OCI-M2 (cell line): ENCODE measurements around the gene KCTD10.

Experiments
- DNase-seq: peaks from one replicate; lab custom pipeline; 2025; ENCODE audit not compliant: unreplicated experiment; lab: John Stamatoyannopoulos, UW

The KCTD10 gene

DNA sequence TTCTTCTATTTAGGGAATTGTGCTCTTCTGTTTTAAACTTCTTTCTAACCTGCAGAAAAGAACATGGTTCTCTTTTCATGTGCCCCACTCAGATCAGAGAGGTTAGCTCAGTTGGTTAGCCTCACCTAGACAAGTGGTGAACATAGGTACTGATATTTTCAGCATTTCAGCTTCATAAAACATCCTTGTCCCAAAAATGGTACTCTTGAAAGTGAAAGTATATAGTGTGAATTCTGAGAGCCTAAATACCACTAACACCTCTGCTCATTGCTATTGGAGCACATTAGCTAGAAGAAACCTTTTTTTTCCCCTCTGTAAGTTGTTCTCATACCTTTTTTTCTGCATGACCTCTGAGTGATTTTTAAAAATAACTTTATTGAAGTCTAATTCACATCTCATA, 17.9 kb upstream of the KCTD10 start:
- DNase-seq: no peak

- no peak for DNase-seq
Measured at GRCh38 chr12:109494348-109494881, 17.3 kb upstream of the KCTD10 start.

DNA sequence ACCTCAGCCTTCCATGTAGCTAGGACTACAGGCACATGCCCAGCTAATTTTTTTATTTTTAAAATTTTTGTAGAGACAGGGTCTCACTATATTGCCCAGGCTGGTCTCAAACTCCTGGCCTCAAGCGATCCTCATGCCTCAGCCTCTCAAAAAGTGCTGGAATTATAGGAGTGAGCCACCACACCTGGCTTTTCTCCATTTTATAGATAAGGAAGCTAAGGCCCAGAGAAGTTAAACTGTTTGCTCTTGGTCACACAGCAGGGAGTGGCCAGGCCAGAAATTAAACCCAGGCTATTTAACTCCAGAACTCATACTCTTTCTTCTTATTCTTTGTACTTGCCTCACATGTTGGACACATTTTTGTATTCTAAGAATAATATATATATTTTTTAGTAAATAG, 16.8 kb upstream of the KCTD10 start:
- DNase-seq: no peak

- no peak for DNase-seq
Measured at GRCh38 chr12:109493090-109493489, 16.0 kb upstream of the KCTD10 start.

GRCh38 chr12:109492371-109492770, 15.3 kb upstream of the KCTD10 start:
- DNase-seq: no peak

DNA sequence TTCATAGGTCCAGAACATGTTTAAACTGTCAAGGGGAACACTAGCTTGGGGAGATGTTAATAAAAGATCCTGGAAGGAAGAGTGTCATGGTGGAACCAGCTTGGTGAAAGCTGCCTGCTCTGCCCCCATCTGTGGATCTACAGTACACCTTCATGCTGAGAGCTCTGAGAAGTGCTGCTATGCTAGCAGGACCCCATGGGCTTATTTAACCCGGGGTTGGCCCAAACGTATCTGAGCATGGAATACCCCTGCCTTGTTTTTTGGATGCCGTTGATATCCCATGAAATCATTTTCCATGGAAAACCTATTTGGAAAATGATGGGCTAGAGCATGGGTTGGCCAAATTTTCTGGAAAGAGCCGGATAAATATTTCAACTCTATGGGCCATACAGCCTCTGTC, 14.6 kb upstream of the KCTD10 start:
- no peak for DNase-seq

DNA sequence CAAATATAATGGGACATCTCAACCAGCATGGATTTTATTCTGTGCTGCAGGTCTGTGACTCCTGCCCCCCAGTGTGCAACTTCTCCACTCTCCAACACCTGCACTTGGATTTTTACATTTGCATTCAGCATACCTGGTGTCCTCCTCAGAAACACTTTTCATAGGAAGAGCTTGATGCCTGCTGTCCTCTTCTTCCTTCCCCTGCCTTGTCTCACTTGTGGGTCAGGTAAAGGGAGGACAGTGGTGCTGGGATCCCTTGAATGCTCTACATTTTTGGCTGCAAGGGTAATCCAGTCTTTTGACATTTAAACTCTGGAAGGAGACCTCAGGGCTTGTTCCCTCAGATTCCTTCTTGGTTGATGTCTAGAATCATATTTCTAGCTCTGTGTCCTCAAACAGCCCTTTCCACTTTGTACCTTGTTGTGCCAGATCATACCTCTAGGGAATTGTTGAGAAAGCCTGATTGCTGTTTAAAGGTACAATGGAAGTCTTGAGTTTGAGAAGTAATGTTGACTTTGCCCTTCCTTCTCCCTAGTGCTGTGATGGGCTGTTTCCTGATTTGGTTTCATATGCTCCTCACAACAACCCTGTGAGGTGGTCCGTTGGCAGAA, 13.0 kb upstream of the KCTD10 start:
- DNase-seq: no peak

DNA sequence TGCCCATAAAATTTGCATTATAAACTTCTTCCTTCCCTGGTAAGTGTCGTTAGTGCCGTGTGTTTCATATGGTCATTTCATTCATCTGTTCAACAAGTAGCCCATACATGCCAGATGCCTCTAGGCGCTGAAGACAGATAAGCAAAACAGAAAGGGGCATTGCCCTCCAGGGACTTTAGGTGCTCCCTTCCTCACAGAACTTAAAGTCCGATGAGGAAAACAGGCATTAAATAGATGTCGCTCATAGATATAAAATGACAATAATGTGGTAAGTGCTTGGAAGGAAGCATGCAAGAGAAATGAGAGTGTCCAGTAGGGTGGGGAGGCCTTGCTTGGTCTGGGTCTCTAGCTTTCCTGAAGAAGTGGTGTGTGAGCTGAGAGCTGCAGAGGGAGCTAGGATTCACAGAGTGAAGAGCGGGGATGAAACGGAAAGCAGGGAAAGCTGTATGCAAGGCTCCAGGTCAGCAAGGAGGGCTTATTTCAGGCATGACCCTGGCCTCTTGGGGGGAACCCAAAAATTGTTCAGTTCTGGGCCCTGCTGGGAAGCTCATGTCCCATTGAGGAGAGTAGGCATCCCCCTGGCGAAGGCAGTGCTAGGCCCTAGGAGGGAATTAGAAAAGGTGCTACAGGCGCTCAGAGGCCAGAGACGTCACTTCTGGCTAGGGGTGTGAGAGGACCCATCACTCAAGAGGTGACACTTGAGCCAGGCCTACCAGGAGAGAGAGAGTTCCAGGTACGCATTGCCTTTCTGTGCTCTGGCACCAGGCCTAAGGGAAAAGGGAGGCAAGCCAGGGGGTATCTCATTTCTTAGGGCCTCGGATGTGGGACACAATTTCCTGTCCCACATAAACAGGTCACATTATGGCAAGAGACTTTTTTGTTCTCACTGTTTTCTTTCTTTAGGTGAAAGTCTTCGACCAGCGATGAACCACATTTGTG, 12.2 kb upstream of the KCTD10 start:
- no peak for DNase-seq

- DNase-seq: no peak
Measured at GRCh38 chr12:109488051-109488665, 11.1 kb upstream of the KCTD10 start.

DNA sequence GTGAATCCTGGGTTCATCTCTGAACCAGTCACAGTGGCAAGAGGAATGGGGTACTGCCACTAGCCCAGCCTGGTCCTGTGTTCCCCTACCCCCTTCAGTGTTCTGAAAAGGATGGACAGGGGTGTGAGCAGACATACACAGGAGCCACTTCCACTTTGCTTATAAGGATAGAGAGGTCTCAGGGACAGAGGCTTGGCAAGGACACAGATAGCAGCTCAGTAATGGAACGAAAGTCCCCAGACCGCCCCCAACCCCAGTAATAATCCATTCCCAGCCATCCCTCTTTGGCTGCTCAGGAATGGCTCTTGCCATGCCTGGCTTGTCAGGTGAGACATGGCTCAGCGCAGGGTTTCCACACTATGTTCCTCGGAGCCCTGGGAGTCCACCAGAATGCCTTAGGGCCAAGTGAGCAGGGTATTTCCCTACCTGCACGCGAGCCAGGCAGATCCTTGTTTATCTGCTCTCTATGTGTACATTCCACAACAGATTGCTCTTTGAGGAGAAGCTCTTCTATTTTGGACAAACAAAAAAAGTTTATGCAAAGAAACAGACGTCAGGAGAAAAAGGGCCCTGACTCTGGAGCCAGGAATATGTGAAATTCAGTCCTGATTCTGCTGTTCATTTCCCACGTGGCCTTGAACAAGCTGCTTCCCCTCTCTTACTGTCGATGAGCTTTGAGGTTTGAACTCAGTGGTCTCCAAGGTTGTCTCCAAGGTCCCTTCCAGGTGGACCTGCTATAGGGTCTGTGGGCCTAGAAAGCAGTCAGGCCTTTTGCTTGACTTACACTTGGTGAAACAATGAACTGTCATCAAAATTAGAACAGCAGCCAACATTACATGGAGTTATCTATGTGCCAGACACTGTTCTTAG, 10.3 kb upstream of the KCTD10 start:
- no peak for DNase-seq

GRCh38 chr12:109485201-109485600, 8.1 kb upstream of the KCTD10 start:
- no peak for DNase-seq

GRCh38 chr12:109483346-109483745, 6.2 kb upstream of the KCTD10 start:
- DNase-seq: no peak

DNA sequence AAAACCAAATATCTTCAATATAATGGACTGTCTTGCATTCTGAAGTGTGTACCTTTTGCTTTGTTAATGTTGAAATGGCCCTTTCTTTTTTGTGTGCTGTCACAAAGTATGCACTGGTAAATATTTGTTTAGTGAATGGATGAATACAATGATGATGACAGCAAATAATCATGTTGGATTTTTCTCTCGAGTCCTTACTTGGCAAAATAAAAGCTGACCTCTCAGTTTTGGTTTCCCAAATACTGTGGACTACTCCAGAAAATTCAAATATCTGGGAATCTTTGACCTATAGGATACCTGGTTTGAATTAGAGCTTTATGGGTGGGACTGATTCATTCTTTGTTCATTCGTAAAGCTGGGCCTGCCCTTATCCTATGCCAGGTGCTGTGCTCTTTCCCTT, 5.8 kb upstream of the KCTD10 start:
- DNase-seq: no peak

DNA sequence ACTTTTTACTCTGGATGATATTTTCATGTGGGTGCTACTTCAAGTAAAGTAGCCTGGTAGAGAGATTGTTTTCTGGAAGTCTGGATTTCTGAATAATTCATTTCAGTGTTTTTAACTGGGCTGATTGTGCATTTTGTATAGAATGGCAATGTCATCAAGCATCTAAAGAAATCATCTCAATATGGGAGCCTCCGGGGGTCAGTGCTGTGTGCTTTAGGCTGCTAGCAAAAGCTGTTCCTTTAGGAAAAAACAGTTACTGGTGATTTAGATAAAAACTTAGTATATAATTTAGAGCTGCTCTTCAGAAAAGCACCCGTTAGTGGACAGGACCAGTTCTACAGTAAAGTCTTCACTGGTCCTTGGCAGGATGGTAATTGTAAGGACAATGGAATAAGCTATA, 5.4 kb upstream of the KCTD10 start:
- no peak for DNase-seq

DNA sequence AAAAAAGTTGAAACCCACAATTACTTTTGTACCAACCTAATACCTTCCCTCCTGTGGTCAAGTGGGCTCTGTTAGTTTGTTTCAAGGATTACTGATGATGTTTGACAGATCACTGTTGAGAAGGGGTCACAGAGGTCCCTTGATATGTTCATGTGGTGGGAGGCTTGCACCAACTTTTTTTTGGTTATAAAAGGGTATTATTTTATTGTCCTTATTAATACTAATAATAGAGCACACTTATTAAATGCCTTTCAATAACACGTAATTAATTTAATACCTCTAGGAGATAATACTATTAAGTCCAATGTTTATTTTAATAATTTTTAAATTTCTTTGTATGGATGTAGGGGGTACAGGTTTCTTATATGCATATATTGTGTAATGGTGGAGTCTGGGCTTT, 4.8 kb upstream of the KCTD10 start:
- no peak for DNase-seq

GRCh38 chr12:109480356-109480755, 3.3 kb upstream of the KCTD10 start:
- DNase-seq: no peak

DNA sequence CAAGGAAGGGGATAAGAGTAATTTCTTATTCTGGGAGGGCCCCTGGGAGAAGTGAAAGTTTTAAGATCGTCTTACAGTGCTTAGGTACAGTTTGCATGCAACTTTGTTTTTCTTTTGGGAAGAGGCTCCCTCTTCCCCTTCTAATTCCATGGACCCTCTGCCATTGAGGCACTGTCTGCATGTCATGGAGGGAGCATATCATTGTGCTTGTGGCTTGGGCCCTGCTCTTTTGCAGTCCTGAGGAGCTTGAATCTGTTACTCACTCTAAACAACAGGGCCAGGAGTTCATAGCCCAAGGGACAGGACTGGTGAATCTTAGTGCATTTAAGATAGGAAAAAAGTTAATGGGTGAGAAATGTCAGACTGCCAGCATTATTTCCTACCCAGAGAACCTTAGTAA, 2.7 kb upstream of the KCTD10 start:
- DNase-seq: no peak

- no peak for DNase-seq
Measured at GRCh38 chr12:109477963-109478315, 839 bp upstream of the KCTD10 start.

GRCh38 chr12:109476807-109477184, 304 bp downstream of the KCTD10 start:
- no peak for DNase-seq

GRCh38 chr12:109475993-109476806, 900 bp downstream of the KCTD10 start:
- no peak for DNase-seq
